Karpas-422 (cell line): ENCODE results near the gene UFD1. TPM values are rescaled to one million over a fixed set of nuclear protein-coding genes. Genes with fewer than 3 reads are reported as not detected.
A peak's percentile ranks its signal among the peaks of the same experiment; 100 is the strongest.

Experiments used
- DNase-seq: peaks from one replicate; pipeline ENCODE4 v3.0.0-alpha.2; 2015
- H2AFZ ChIP-seq: fragments of 200-600 bp; sonication (generic); 2 replicates; pipeline ENCODE4 v1.6.1; 2014; ENCODE audit warnings: antibody characterized with exemption, low read length, mixed read lengths
- H3K27ac ChIP-seq: fragments of 200-600 bp; sonication (generic); 2 replicates; pipeline ENCODE4 v1.5.1; 2014; ENCODE audit warnings: mild to moderate bottlenecking, low read length, moderate library complexity
- H3K27me3 ChIP-seq: fragments of 200-600 bp; sonication (generic); 2 replicates; pipeline ENCODE4 v1.6.1; 2014; ENCODE audit warnings: low read length, mixed read lengths
- H3K36me3 ChIP-seq: fragments of 200-600 bp; sonication (generic); 2 replicates; pipeline ENCODE4 v1.6.1; 2014; ENCODE audit warnings: low read length, mixed read lengths; ENCODE audit not compliant: insufficient read depth
- H3K4me1 ChIP-seq: fragments of 200-600 bp; sonication (generic); 2 replicates; pipeline ENCODE4 v1.6.1; 2014; ENCODE audit warnings: mild to moderate bottlenecking, low read length, mixed read lengths
- H3K4me2 ChIP-seq: fragments of 200-600 bp; sonication (generic); 2 replicates; pipeline ENCODE4 v1.6.1; 2014; ENCODE audit warnings: low read length, low read depth, mild to moderate bottlenecking; ENCODE audit not compliant: poor library complexity, severe bottlenecking
- H3K4me3 ChIP-seq: fragments of 200-600 bp; sonication (generic); 2 replicates; pipeline ENCODE4 v1.5.1; 2014; ENCODE audit warnings: mild to moderate bottlenecking, antibody characterized with exemption, low read length, mixed read lengths
- H3K79me2 ChIP-seq: fragments of 200-600 bp; sonication (generic); 2 replicates; pipeline ENCODE4 v1.6.1; 2014; ENCODE audit warnings: mild to moderate bottlenecking, low read length, mixed read lengths
- H3K9ac ChIP-seq: fragments of 200-600 bp; sonication (generic); 2 replicates; pipeline ENCODE4 v1.6.0; 2014; ENCODE audit warnings: low read length
- H3K9me2 ChIP-seq: fragments of 200-600 bp; sonication (generic), shearing (Covaris generic); replicated peaks from 2 replicates; pipeline ENCODE4 v1.6.0; 2014; ENCODE audit warnings: mild to moderate bottlenecking, low read length, moderate library complexity; ENCODE audit not compliant: insufficient read depth
- H3K9me3 ChIP-seq: fragments of 300-700, 200-600 bp; sonication (generic); 2 replicates; pipeline ENCODE4 v1.6.1; 2014; ENCODE audit warnings: low read length, mixed read lengths
- H4K20me1 ChIP-seq: fragments of 200-600 bp; sonication (generic); 2 replicates; pipeline ENCODE4 v1.6.1; 2014; ENCODE audit warnings: mild to moderate bottlenecking, antibody characterized with exemption, low read length, low read depth; ENCODE audit not compliant: insufficient read depth
- total RNA-seq: library from RNA; depleted of rRNA; stranded (reverse); fragments of >200 nt; shearing (Covaris generic); gene quantifications from 2 replicates; pipeline ENCODE4 v1.2.3, GENCODE V29; 2014; ENCODE audit warnings: low replicate concordance; rRNA removed

Gene UFD1, protein sequence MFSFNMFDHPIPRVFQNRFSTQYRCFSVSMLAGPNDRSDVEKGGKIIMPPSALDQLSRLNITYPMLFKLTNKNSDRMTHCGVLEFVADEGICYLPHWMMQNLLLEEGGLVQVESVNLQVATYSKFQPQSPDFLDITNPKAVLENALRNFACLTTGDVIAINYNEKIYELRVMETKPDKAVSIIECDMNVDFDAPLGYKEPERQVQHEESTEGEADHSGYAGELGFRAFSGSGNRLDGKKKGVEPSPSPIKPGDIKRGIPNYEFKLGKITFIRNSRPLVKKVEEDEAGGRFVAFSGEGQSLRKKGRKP
- 91.5 and 94.9 TPM in 2 replicates for total RNA-seq

DNA sequence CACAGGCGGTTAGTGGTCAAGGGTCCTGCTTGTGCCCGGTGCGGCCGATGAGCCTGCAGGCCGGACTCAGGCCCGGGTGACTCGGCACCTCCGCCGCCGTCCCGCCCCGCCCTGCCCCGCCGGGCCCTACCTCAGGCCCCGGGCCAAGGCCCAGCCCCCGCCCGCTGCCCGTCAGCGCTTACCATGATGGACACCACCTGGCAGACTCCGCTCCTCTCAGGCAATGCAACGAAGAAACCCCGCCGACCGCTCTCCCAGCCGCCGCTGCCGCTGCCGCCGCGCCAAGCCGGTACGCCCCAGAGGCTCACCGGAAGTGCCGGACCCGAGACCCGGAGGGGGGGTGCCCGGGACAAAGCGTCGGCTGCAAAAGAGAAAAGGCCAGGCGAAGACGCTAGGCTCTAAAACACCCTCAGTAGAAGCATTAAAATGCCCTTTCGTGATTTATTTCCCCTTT is at the start of gene UFD1:
UFD1 (minus strand) TSS at position 293 of the 454 bp plus-strand sequence; CDS start at position 185, 108 bp downstream.
- H3K4me1 ChIP-seq: peaks cover 24% of the 10 kb centered on the region
- peaks cover 3% of the 10 kb centered on the region; the same call in 1 of the 2 replicates for H4K20me1 ChIP-seq
- peak within 1 kb of the TSS; percentile 77 for H3K4me3 ChIP-seq
- no peaks in the 10 kb centered on the region for H3K9me2 ChIP-seq
- H3K9ac ChIP-seq: peak within 1 kb of the TSS; percentile 87
- no peaks in the 10 kb centered on the region for H3K27me3 ChIP-seq
- peaks cover 30% of the 10 kb centered on the region for H3K36me3 ChIP-seq
- H3K27ac ChIP-seq: peak within 1 kb of the TSS; percentile 88
- H3K79me2 ChIP-seq: peaks cover 75% of the 10 kb centered on the region
- H3K4me2 ChIP-seq: peak within 1 kb of the TSS; percentile 85
- peak within 1 kb of the TSS; percentile 68; the same call in 1 of the 2 replicates for H2AFZ ChIP-seq
- no peaks in the 10 kb centered on the region for H3K9me3 ChIP-seq
- DNase-seq: peak; percentile 93

DNA sequence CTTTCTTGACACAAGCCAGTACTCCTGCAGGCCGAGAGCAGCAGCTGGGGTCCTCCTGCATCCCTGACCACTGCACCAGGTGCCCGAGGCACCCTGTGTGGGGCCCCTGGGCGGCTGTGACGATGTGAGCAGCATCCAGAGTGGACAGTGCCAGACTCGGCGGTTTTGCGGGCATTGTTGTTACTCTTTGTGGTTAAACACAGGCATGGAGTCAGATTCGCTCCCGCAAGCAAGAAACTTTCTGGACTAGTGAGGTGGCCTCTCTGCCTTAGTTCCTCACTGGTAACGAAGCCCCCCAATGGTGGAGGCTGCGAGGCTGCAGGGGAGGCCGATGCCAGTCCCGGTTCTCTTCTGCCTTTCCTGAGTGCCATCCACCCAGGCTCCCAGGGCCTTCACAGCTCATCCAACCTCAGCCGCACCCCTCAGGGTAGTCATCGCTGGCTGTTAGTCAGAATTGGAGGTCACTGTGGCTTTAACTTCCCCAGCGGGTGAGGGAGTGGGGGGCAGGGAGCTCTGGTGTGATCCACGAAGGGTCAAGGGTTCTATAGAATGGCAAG is 48.9 kb upstream of the UFD1 start:
- no peaks in the 10 kb centered on the region for H3K79me2 ChIP-seq
- no peak overlapping the region for H3K4me2 ChIP-seq
- no peaks in the 10 kb centered on the region for H3K36me3 ChIP-seq
- peak overlapping the region; percentile 21; the same call in 1 of the 2 replicates for H3K9ac ChIP-seq
- no peak overlapping the region for H2AFZ ChIP-seq
- peaks cover 20% of the 10 kb centered on the region for H3K4me1 ChIP-seq
- no peaks in the 10 kb centered on the region for H3K27me3 ChIP-seq
- no peaks in the 10 kb centered on the region for H4K20me1 ChIP-seq
- no peaks in the 10 kb centered on the region for H3K9me2 ChIP-seq
- no peaks in the 10 kb centered on the region for H3K9me3 ChIP-seq
- H3K27ac ChIP-seq: no peak overlapping the region
- no peak overlapping the region for H3K4me3 ChIP-seq
- no peak for DNase-seq

DNA sequence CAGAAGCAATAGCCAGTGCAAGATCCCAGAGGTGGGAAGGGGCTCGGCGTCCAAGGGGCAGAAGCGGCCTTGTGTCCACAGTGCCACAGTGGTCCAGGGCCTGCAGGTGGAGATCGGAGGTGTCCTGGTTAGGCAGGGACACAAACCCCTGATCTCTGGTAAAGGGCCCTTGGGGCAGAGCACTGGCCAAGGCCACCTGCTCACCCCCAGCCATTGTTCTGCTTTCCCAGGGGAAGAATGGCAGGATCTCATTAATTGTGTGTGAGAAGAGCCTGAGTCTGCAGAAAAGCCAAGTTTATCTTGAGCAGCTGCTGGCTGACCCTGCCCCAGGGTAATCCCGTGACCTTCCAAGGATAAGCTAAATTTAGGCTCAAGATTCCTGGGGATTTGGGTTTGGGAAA is 48.3 kb upstream of the UFD1 start:
- Histone ChIP-seq H3K4me2 (no peak overlapping the region), H3K36me3 (no peaks in the 10 kb centered on the region), H4K20me1 (no peaks in the 10 kb centered on the region), H3K4me3 (no peak overlapping the region), H3K9me3 (no peaks in the 10 kb centered on the region), H3K9ac (peak overlapping the region; percentile 21; the same call in 1 of the 2 replicates), H3K79me2 (no peaks in the 10 kb centered on the region), H2AFZ (no peak overlapping the region), H3K4me1 (peaks cover 20% of the 10 kb centered on the region), H3K9me2 (no peaks in the 10 kb centered on the region), H3K27me3 (no peaks in the 10 kb centered on the region), H3K27ac (no peak overlapping the region)
- no peak for DNase-seq

DNA sequence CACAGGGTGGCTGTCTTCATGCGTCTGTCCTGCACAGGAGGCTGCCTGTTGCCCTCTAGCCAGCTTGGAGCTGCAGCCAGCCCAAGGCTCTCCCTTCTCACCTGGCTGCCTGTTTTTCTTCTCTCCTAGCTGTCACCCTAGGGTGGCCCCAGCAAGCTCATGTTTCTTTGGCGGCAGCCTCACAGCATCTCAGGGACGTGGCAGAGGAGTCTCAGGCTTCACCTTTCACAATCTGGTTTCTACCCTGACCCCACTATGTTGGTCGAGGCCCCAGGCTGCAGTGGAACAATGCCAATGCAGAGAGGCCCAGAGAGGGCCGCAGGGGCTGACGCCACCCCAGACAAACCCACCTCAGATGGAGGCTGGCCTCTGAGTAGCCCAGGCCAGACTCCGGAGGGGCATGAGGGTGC is 47.7 kb upstream of the UFD1 start:
- Histone ChIP-seq H4K20me1 (no peaks in the 10 kb centered on the region), H3K79me2 (no peaks in the 10 kb centered on the region), H3K4me3 (no peak overlapping the region), H3K9me2 (no peaks in the 10 kb centered on the region), H3K27ac (no peak overlapping the region), H3K36me3 (no peaks in the 10 kb centered on the region), H3K9ac (no peak overlapping the region), H3K27me3 (no peaks in the 10 kb centered on the region), H3K4me2 (no peak overlapping the region), H3K9me3 (no peaks in the 10 kb centered on the region), H3K4me1 (peaks cover 20% of the 10 kb centered on the region), H2AFZ (no peak overlapping the region)
- no peak for DNase-seq

DNA sequence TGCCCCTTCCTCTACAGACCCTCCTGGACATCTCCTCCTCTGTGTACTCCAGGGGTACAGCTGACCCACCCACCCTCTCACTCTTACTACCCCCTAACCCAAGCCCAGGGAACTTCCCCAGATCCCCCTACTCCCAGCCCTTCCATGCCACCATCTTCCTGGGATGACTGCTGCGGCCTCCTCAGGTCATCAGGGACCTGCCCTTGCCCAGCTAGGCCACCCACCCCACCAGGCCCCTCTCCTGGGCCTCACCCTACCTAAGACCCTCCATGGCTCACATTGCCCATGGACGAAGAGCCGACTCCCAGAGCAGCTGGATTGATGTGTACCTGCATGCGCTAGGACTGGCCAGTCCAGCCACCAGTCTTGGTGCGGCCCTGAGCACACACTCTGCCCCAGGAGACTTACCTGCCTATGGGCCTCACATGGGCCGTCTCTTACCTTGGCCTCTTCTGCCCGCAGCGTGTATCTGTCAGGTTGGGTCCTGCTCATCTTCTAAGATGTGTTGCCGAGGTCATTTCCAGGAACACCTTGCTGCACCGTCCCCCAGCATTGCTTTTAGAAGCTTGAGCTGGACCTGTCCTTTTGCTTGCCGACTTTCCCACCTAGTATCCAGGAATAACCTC is 47.2 kb upstream of the UFD1 start:
- H3K36me3 ChIP-seq: no peaks in the 10 kb centered on the region
- peaks cover 20% of the 10 kb centered on the region for H3K4me1 ChIP-seq
- no peaks in the 10 kb centered on the region for H3K79me2 ChIP-seq

GRCh38 chr22:19525666-19526065 is 46.7 kb upstream of the UFD1 start:
- no peaks in the 10 kb centered on the region for H4K20me1 ChIP-seq
- peaks cover 20% of the 10 kb centered on the region for H3K4me1 ChIP-seq
- H3K36me3 ChIP-seq: no peaks in the 10 kb centered on the region; the same call in 1 of the 2 replicates
- no peaks in the 10 kb centered on the region for H3K9me2 ChIP-seq
- DNase-seq: peak; percentile 54
- no peaks in the 10 kb centered on the region for H3K27me3 ChIP-seq
- H2AFZ ChIP-seq: no peak overlapping the region
- H3K4me2 ChIP-seq: no peak overlapping the region
- H3K79me2 ChIP-seq: no peaks in the 10 kb centered on the region
- no peaks in the 10 kb centered on the region for H3K9me3 ChIP-seq
- H3K27ac ChIP-seq: no peak overlapping the region
- no peak overlapping the region for H3K4me3 ChIP-seq
- H3K9ac ChIP-seq: no peak overlapping the region

More for the DNA sequence above, 47.2 kb upstream of the UFD1 start:
- H3K9ac ChIP-seq: no peak overlapping the region
- H4K20me1 ChIP-seq: no peaks in the 10 kb centered on the region
- H3K9me2 ChIP-seq: no peaks in the 10 kb centered on the region
- H3K27me3 ChIP-seq: no peaks in the 10 kb centered on the region
- no peak overlapping the region for H3K4me2 ChIP-seq
- H2AFZ ChIP-seq: no peak overlapping the region
- DNase-seq: no peak
- H3K9me3 ChIP-seq: no peaks in the 10 kb centered on the region
- H3K4me3 ChIP-seq: no peak overlapping the region
- no peak overlapping the region for H3K27ac ChIP-seq

GRCh38 chr22:19525116-19525660 is 46.2 kb upstream of the UFD1 start:
- Histone ChIP-seq H3K9me3 (no peaks in the 10 kb centered on the region), H3K27ac (no peak overlapping the region), H3K4me2 (no peak overlapping the region), H3K4me3 (no peak overlapping the region), H3K4me1 (peaks cover 20% of the 10 kb centered on the region), H2AFZ (no peak overlapping the region), H3K36me3 (no peaks in the 10 kb centered on the region; the same call in 1 of the 2 replicates), H3K9ac (no peak overlapping the region), H3K79me2 (no peaks in the 10 kb centered on the region), H3K9me2 (no peaks in the 10 kb centered on the region), H3K27me3 (no peaks in the 10 kb centered on the region), H4K20me1 (no peaks in the 10 kb centered on the region)
- no peak for DNase-seq
